VCaP (cell line): Measurements from ENCODE around the gene SLC9A1.
A peak's percentile ranks its signal among the peaks of the same experiment; 100 is the strongest.

Experiments used
- H3K27ac ChIP-seq: fragments of 450-650 bp; 2 replicates; pipeline ENCODE4 v1.5.1; 2017
- CTCF ChIP-seq: fragments of 450-650 bp; conservative IDR thresholded peaks from 2 replicates; pipeline ENCODE4 v1.5.1; 2017; ENCODE audit warnings: mild to moderate bottlenecking, moderate library complexity

SLC9A1 gene

DNA sequence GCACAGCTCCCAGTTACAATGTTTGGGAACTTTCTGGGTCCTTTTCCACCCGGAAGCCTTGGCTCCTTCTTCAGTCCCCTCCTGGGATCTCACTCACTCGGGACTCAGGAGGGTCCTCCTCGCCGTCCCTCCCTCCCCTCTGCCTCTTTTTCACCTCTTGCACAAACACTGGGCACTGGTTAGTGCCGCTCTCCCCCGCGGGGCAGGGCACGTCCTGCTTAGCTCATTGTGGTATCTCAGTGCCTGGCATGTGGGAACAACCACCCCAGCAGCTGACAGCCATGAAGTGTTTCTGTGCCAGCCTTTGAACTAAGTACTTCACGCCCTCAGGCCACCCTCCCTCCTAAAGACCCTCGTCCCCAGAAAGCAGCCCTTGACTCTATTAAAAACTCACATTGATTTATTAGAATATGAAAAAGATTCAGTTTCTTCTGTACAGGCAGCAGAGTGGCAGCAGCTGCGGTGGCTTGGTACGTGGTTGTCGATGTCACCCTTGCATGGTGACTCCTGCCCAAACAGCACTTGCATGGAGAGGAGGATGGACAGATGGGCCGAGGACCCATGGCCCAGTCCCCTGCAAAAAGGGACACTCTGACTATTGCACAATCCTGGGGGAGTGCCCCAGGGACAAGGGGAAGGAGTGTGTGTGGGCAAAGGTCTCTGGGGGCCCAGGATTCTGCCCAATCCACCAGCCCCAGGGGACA, 56.3 kb downstream of the SLC9A1 start:
- TF ChIP-seq CTCF: no peak
- no peak overlapping the region for H3K27ac ChIP-seq

DNA sequence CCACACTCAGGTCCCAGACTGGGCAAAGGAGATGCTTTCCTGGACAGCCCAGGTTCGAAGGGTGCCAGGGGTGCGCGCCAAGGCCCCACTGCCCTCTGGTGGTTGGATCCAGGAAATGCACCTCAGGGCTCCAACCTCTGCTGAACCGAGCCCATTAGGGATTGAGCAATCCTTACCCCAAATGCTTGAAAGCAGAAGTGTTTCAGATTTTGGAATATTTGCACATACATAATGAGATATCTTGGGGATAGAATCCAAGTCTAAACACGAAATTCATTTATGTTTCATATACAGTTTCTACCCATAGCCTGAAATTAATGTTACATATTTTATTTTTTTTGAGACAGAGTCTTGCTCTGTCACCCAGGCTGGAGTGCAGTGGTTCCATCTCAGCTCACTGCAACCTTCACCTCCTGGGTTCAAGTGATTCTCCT, 57.4 kb downstream of the SLC9A1 start:
- TF ChIP-seq CTCF: peak; percentile 96
- no peak overlapping the region for H3K27ac ChIP-seq

DNA sequence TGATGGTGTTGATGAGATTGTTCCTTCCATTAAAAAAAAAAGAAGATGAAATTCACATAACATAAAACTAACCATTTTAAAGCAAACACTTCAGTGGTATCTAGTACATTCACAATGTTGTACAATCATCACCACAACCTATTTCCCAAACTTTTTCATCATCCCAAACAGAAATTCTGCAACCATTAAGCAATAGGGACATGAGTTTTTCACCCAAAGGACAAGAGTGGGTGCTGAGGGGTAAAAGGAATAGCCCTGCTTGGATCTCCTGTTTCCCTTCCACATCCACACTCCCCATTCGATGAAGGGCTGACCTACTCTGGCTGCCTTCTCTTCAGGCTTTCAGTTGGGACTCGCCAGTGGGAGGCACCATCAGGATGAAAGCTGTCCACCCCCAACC, 59.3 kb downstream of the SLC9A1 start:
- no peak overlapping the region for H3K27ac ChIP-seq
- no peak for TF ChIP-seq CTCF

GRCh38 chr1:27092888-27093287, 62.0 kb downstream of the SLC9A1 start:
- H3K27ac ChIP-seq: no peak overlapping the region
- TF ChIP-seq CTCF: no peak

DNA sequence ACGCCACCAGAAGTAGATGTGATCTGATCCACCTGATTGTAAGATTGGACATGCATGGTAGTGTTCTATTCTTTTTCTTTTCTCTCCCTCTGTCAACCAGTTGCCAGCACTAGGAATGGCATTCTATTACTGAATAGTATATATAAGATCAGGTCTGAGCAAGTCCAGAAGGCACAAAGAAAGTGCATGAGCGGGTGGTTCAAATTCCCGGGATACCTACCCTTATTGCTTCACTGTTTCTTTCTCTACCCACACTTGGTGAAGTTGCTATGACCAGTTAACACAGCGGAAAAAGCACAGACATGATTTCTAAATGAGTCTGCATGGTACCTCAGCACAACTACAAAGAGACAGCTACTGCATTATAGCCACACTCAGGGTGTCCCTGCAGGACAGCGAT, 64.0 kb downstream of the SLC9A1 start:
- no peak overlapping the region for H3K27ac ChIP-seq
- no peak for TF ChIP-seq CTCF

DNA sequence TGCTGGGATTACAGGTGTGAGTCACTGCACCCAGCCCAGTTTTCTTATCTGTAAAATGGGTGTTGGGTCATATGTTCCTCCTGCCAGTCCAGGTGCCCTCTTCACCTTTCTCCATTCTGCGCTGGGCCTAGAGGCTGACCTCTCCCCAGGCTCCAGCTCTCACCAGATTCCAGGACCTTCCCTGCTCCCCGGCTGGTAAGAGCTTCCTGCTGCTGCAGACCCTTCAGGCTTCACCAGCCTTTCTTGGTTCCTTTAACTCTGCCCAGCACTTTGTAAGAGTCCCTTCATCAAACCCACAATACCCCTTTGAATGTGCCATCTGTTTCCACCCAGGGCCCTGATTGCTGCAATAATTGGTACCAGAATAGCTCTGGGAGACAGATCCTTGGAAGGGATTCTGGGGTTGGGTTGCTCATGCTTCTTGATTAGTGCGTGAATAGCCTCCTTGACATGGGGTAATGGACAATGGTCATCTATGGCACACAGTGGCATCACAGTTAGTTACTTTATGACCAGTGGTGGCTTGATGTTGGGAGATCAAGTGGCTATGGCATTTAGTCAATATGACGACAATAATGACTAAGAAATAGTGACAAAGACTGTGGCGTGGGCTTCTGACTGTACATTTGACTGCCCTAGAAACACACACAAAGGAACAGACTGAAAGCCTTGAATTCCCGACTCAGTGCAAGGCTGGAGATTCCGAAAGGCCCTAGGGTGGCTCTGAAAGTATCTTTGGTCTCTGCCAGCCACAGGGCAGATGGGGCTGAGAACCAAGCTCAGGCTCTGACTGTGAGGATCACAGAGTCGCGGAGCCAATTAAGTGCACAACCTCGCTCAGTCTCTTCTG, 67.3 kb downstream of the SLC9A1 start:
- TF ChIP-seq CTCF: no peak
- no peak overlapping the region for H3K27ac ChIP-seq

- H3K27ac ChIP-seq: no peak overlapping the region
- no peak for TF ChIP-seq CTCF
These were observed 68.3 kb downstream of the SLC9A1 start for GRCh38 chr1:27086628-27087027.
